ENCODE data around the gene WASHC2A.
"Not testable (repeated sequence)": the region's sequence is repeated elsewhere in the genome, so short reads cannot be mapped to it uniquely, and the experiment has no call there.

WASHC2A gene

GRCh38 chr10:50061548-50061947 lies 6.2 kb upstream of the WASHC2A start:
- DNase-seq (ENCODE audit: low spot score): not testable (repeated sequence)

- no peak for DNase-seq (ENCODE audit: low spot score)
Observed at GRCh38 chr10:50063100-50063499, 4.7 kb upstream of the WASHC2A start.

GRCh38 chr10:50068352-50068659 lies 552 bp downstream of the WASHC2A start:
- DNase-seq (ENCODE audit: low spot score): not testable (repeated sequence)

- DNase-seq (ENCODE audit: low spot score): not testable (repeated sequence)
Observed at GRCh38 chr10:50075139-50075538, 7.4 kb downstream of the WASHC2A start.

GRCh38 chr10:50075544-50075943 lies 7.8 kb downstream of the WASHC2A start:
- DNase-seq (ENCODE audit: low spot score): not testable (repeated sequence)

GRCh38 chr10:50091304-50091703 lies 23.6 kb downstream of the WASHC2A start:
- not testable (repeated sequence) for DNase-seq (ENCODE audit: low spot score)

GRCh38 chr10:50092928-50093327 lies 25.2 kb downstream of the WASHC2A start:
- not testable (repeated sequence) for DNase-seq (ENCODE audit: low spot score)

- DNase-seq (ENCODE audit: low spot score): not testable (repeated sequence)
Observed at GRCh38 chr10:50094630-50095029, 26.9 kb downstream of the WASHC2A start.

- not testable (repeated sequence) for DNase-seq (ENCODE audit: low spot score)
Observed at GRCh38 chr10:50095402-50095801, 27.6 kb downstream of the WASHC2A start.

GRCh38 chr10:50096722-50097121 lies 29.0 kb downstream of the WASHC2A start:
- not testable (repeated sequence) for DNase-seq (ENCODE audit: low spot score)

- DNase-seq (ENCODE audit: low spot score): not testable (repeated sequence)
Observed at GRCh38 chr10:50098645-50099044, 30.9 kb downstream of the WASHC2A start.

GRCh38 chr10:50101139-50101582 lies 33.4 kb downstream of the WASHC2A start:
- DNase-seq (ENCODE audit: low spot score): not testable (repeated sequence)

GRCh38 chr10:50101747-50102146 lies 34.0 kb downstream of the WASHC2A start:
- DNase-seq (ENCODE audit: low spot score): not testable (repeated sequence)

- not testable (repeated sequence) for DNase-seq (ENCODE audit: low spot score)
Observed at GRCh38 chr10:50102267-50102666, 34.5 kb downstream of the WASHC2A start.

GRCh38 chr10:50108999-50109698 lies 41.4 kb downstream of the WASHC2A start:
- DNase-seq (ENCODE audit: low spot score): not testable (repeated sequence)

GRCh38 chr10:50112419-50113112 lies 44.8 kb downstream of the WASHC2A start:
- not testable (repeated sequence) for DNase-seq (ENCODE audit: low spot score)

GRCh38 chr10:50126765-50127164 lies 59.0 kb downstream of the WASHC2A start:
- not testable (repeated sequence) for DNase-seq (ENCODE audit: low spot score)

- DNase-seq (ENCODE audit: low spot score): not testable (repeated sequence)
Observed at GRCh38 chr10:50127770-50128292, 60.1 kb downstream of the WASHC2A start.

- not testable (repeated sequence) for DNase-seq (ENCODE audit: low spot score)
Observed at GRCh38 chr10:50131245-50131965, 63.7 kb downstream of the WASHC2A start.

- DNase-seq (ENCODE audit: low spot score): not testable (repeated sequence)
Observed at GRCh38 chr10:50132322-50132721, 64.6 kb downstream of the WASHC2A start.

- not testable (repeated sequence) for DNase-seq (ENCODE audit: low spot score)
Observed at GRCh38 chr10:50132841-50133240, 65.1 kb downstream of the WASHC2A start.

GRCh38 chr10:50143512-50144174 lies 75.9 kb downstream of the WASHC2A start:
- DNase-seq (ENCODE audit: low spot score): not testable (repeated sequence)

Data from AG20443 (cell line).